ENCODE results near the gene KITLG.

DNA sequence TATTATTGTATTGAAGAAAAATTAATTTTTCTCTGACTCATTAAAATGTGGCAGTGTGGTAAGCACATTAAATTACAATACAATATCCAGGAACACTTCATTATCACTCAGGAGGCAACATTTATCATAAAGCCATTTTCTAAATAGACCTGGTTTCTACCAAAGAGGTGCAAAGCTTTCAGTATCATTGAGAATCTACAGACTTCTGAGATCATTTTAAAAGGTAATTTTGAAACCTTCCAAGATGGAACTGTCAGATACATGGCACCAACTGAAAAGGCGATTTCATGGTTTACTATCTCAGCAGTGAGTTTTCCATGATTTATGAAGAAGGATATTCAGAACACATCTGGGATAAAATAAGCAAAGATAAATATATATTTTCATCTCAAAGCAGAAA, 85.8 kb downstream of the KITLG start:
- TF ChIP-seq POLR2A (IDR thresholded peaks at IDR 0.05) (no peak), EP300 (IDR thresholded peaks at IDR 0.05) (no peak)
- TF ChIP-seq, protein P1, sequence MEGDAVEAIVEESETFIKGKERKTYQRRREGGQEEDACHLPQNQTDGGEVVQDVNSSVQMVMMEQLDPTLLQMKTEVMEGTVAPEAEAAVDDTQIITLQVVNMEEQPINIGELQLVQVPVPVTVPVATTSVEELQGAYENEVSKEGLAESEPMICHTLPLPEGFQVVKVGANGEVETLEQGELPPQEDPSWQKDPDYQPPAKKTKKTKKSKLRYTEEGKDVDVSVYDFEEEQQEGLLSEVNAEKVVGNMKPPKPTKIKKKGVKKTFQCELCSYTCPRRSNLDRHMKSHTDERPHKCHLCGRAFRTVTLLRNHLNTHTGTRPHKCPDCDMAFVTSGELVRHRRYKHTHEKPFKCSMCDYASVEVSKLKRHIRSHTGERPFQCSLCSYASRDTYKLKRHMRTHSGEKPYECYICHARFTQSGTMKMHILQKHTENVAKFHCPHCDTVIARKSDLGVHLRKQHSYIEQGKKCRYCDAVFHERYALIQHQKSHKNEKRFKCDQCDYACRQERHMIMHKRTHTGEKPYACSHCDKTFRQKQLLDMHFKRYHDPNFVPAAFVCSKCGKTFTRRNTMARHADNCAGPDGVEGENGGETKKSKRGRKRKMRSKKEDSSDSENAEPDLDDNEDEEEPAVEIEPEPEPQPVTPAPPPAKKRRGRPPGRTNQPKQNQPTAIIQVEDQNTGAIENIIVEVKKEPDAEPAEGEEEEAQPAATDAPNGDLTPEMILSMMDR (IDR thresholded peaks at IDR 0.05): no peak
